PC-3 (cell line): ENCODE data around the gene SLC51A. TPM values are rescaled to one million over a fixed set of nuclear protein-coding genes. Genes with fewer than 3 reads are reported as not detected.

Experiments
- ATAC-seq: fragments of 200-7000 bp; cut with Tn5 transposase; 2 replicates; pipeline ENCODE4 v1.9.1; 2020; ENCODE audit warnings: mild to moderate bottlenecking, moderate library complexity
- BruUV-seq: library from RNA; stranded (reverse); fragments of 400-500 nt; replicated peaks from 2 replicates; lab custom pipeline; 2021; lab: Mats Ljungman, UMichigan
- CTCF ChIA-PET: fragments of 300-600 bp; sonication (Branson Sonifier 250); formaldehyde crosslinking; loops from one replicate; lab custom pipeline; 2022; ENCODE audit warnings: antibody characterized with exemption; lab: Charles Lee
- POLR2A ChIA-PET: fragments of 300-600 bp; sonication (Branson Sonifier 250); formaldehyde crosslinking; loops from one replicate; lab custom pipeline; 2022; ENCODE audit warnings: antibody characterized with exemption; ENCODE audit not compliant: unreplicated experiment; lab: Charles Lee
- DNase-seq: peaks from one replicate; pipeline ENCODE4 v3.0.0-alpha.2; 2015
- H2AFZ ChIP-seq: fragments of 300-600 bp; sonication (generic); 2 replicates; pipeline ENCODE4 v1.6.0; 2016; ENCODE audit warnings: antibody characterized with exemption, low read length
- H3F3A ChIP-seq: fragments of 300-600 bp; sonication (generic); one replicate; pipeline ENCODE4 v1.6.0; 2017; ENCODE audit warnings: antibody characterized with exemption, low read length, control low read depth, mild to moderate bottlenecking; ENCODE audit not compliant: unreplicated experiment
- H3K27ac ChIP-seq: fragments of 300-600 bp; sonication (generic); 2 replicates; pipeline ENCODE4 v1.5.1; 2016; ENCODE audit warnings: mild to moderate bottlenecking, low read length
- H3K27me3 ChIP-seq: fragments of 300-600 bp; sonication (generic); 2 replicates; pipeline ENCODE4 v1.6.1; 2016; ENCODE audit warnings: low read length, mixed read lengths
- H3K36me3 ChIP-seq: fragments of 300-600 bp; sonication (generic); 2 replicates; pipeline ENCODE4 v1.6.1; 2016; ENCODE audit warnings: low read depth, mixed run types, low read length, mixed read lengths
- H3K4me1 ChIP-seq: fragments of 300-600 bp; sonication (generic); 2 replicates; pipeline ENCODE4 v1.5.1; 2016; ENCODE audit warnings: low read length; ENCODE audit not compliant: insufficient read depth
- H3K4me2 ChIP-seq: fragments of 300-600 bp; sonication (generic); 2 replicates; pipeline ENCODE4 v1.6.0; 2016; ENCODE audit warnings: low read length
- H3K4me3 ChIP-seq: fragments of 300-600 bp; sonication (generic); 2 replicates; pipeline ENCODE4 v1.5.1; 2016; ENCODE audit warnings: mild to moderate bottlenecking, low read length, mixed read lengths
- H3K79me2 ChIP-seq: fragments of 300-600 bp; sonication (generic); 2 replicates; pipeline ENCODE4 v1.6.1; 2017; ENCODE audit warnings: low read length, mixed read lengths
- H3K9ac ChIP-seq: fragments of 300-600 bp; sonication (generic); 2 replicates; pipeline ENCODE4 v1.6.0; 2016; ENCODE audit warnings: mild to moderate bottlenecking, low read length
- H3K9me2 ChIP-seq: fragments of 300-600 bp; sonication (generic); replicated peaks from 2 replicates; pipeline ENCODE4 v1.6.1; 2016; ENCODE audit warnings: mixed run types, low read length, mixed read lengths
- H3K9me3 ChIP-seq: fragments of 300-600 bp; sonication (generic); 2 replicates; pipeline ENCODE4 v1.6.1; 2016; ENCODE audit warnings: low read length, mixed read lengths
- H4K20me1 ChIP-seq: fragments of 300-600 bp; sonication (generic); 2 replicates; pipeline ENCODE4 v1.6.1; 2016; ENCODE audit warnings: low read length, mixed read lengths
- CTCF ChIP-seq: fragments of 300-600 bp; sonication (generic); conservative IDR thresholded peaks from 2 replicates; pipeline ENCODE4 v1.5.1; 2017; ENCODE audit warnings: antibody characterized with exemption, low read depth, mild to moderate bottlenecking, low read length
- EZH2 ChIP-seq: fragments of 300-600 bp; sonication (generic); IDR thresholded peaks from one replicate; pipeline ENCODE4 v1.6.1; 2017; ENCODE audit warnings: antibody characterized with exemption, mild to moderate bottlenecking, low read length; ENCODE audit not compliant: unreplicated experiment
- EZH2phosphoT487 ChIP-seq: fragments of 300-600 bp; sonication (generic); IDR thresholded peaks from 2 replicates; pipeline ENCODE4 v1.6.1; 2018; ENCODE audit warnings: mild to moderate bottlenecking, antibody characterized with exemption, low read length, borderline replicate concordance
- intact Hi-C: fragments of 100-400 bp; cut with micrococcal nuclease; formaldehyde crosslinking; loops from 2 replicates; pipeline ENCODE4 v1.9.0; 2023
- total RNA-seq: library from RNA; depleted of rRNA; stranded (reverse); fragments of >200 nt; gene quantifications from 2 replicates; pipeline ENCODE4 v1.2.3, GENCODE V29; 2014

The SLC51A gene
- total RNA-seq, 1 experiment from 2014 or later: 9.7 TPM

GRCh38 chr3:196270499-196270898 is 54.2 kb downstream of the SLC51A start:
- CTCF ChIA-PET: interaction anchor here (0.6 kb wide), 1 partner anchor 29 kb away, joined by 17 read pairs; no protein-coding TSS in a partner anchor

GRCh38 chr3:196272826-196273225 is 56.5 kb downstream of the SLC51A start:
- no peak overlapping the region for H3K9ac ChIP-seq
- no peak overlapping the region for H3K27ac ChIP-seq
- ATAC-seq (no peak), DNase-seq (no peak)
- H3K4me3 ChIP-seq: no peak overlapping the region
- BruUV-seq: no TSS peak
- no peak overlapping the region for H3K4me2 ChIP-seq
- no peak for TF ChIP-seq EZH2
- no peak for TF ChIP-seq CTCF
- TF ChIP-seq EZH2phosphoT487: no peak
- POLR2A ChIA-PET: no interaction called here
- H3K9me2 ChIP-seq: no peaks in the 10 kb centered on the region
- peaks cover 30% of the 10 kb centered on the region for H3K36me3 ChIP-seq
- CTCF ChIA-PET: no interaction called here
- no peaks in the 10 kb centered on the region for H3K27me3 ChIP-seq
- no peak overlapping the region for H2AFZ ChIP-seq
- H3K4me1 ChIP-seq: peaks cover 24% of the 10 kb centered on the region
- no peaks in the 10 kb centered on the region for H3K9me3 ChIP-seq
- H3K79me2 ChIP-seq: peaks cover 65% of the 10 kb centered on the region
- no peaks in the 10 kb centered on the region for H3F3A ChIP-seq
- no peaks in the 10 kb centered on the region for H4K20me1 ChIP-seq
- intact Hi-C loops: no loop called here

More at GRCh38 chr3:196270499-196270898, 54.2 kb downstream of the SLC51A start:
- Histone ChIP-seq H3F3A (no peaks in the 10 kb centered on the region), H3K79me2 (peaks cover 49% of the 10 kb centered on the region), H3K4me1 (peaks cover 26% of the 10 kb centered on the region), H3K27me3 (no peaks in the 10 kb centered on the region), H3K4me3 (no peak overlapping the region), H3K27ac (peak overlapping the region; percentile 55), H3K9ac (no peak overlapping the region), H3K36me3 (peaks cover 41% of the 10 kb centered on the region), H2AFZ (no peak overlapping the region), H4K20me1 (no peaks in the 10 kb centered on the region), H3K4me2 (peak overlapping the region; percentile 36; the same call in 1 of the 2 replicates), H3K9me3 (no peaks in the 10 kb centered on the region), H3K9me2 (no peaks in the 10 kb centered on the region)
- no peak for DNase-seq
- peak; percentile 20; the same call in 1 of the 2 replicates for ATAC-seq
- no TSS peak for BruUV-seq
- POLR2A ChIA-PET: no interaction called here
- no peak for TF ChIP-seq EZH2
- TF ChIP-seq EZH2phosphoT487: no peak
- no peak for TF ChIP-seq CTCF
- intact Hi-C loops: loop anchor here (1.0 kb wide), 1 partner anchor 17 kb away; the partner anchor contains the start of gene PCYT1A

GRCh38 chr3:196273655-196274054 is 57.3 kb downstream of the SLC51A start:
- BruUV-seq: no TSS peak
- no peaks in the 10 kb centered on the region for H3K9me3 ChIP-seq
- intact Hi-C loops: no loop called here
- H3K9me2 ChIP-seq: no peaks in the 10 kb centered on the region
- H3K27ac ChIP-seq: no peak overlapping the region
- ChIA-PET CTCF (no interaction called here), POLR2A (no interaction called here)
- DNase-seq: no peak
- no peaks in the 10 kb centered on the region for H3F3A ChIP-seq
- ATAC-seq: no peak
- H3K27me3 ChIP-seq: no peaks in the 10 kb centered on the region
- peaks cover 28% of the 10 kb centered on the region for H3K36me3 ChIP-seq
- H3K9ac ChIP-seq: no peak overlapping the region
- H3K4me3 ChIP-seq: no peak overlapping the region
- no peak overlapping the region for H2AFZ ChIP-seq
- H3K4me1 ChIP-seq: peaks cover 22% of the 10 kb centered on the region
- no peak for TF ChIP-seq EZH2phosphoT487
- TF ChIP-seq CTCF: no peak
- TF ChIP-seq EZH2: no peak
- H3K4me2 ChIP-seq: no peak overlapping the region
- H4K20me1 ChIP-seq: no peaks in the 10 kb centered on the region
- peaks cover 74% of the 10 kb centered on the region for H3K79me2 ChIP-seq
